Mucosa of descending colon (tissue), 3 donors: ENCODE results near the gene FBXW10B. TPM values are rescaled to one million over a fixed set of nuclear protein-coding genes. Genes with fewer than 3 reads are reported as not detected.
"Not testable (repeated sequence)": the region's sequence is repeated elsewhere in the genome, so short reads cannot be mapped to it uniquely, and the experiment has no call there.

Experiments
- ATAC-seq: fragments of 200-7000 bp; cut with Tn5 transposase; one replicate; pipeline ENCODE4 v1.9.1; 2020; ENCODE audit warnings: mild to moderate bottlenecking, moderate library complexity
- DNase-seq, 3 donors: peaks; one replicate each; pipeline ENCODE4 v3.0.0-alpha.2; 2020
- H3K36me3 ChIP-seq: fragments of 200-600 bp; one replicate; pipeline ENCODE4 v1.8.0; 2021; ENCODE audit warnings: low read depth, mild to moderate bottlenecking
- H3K4me1 ChIP-seq: fragments of 200-600 bp; one replicate; pipeline ENCODE4 v1.8.0; 2021; ENCODE audit warnings: low read depth, mild to moderate bottlenecking
- H3K4me3 ChIP-seq: fragments of 200-600 bp; one replicate; pipeline ENCODE4 v1.8.0; 2021; ENCODE audit warnings: mild to moderate bottlenecking
- H3K9me3 ChIP-seq: fragments of 200-600 bp; one replicate; pipeline ENCODE4 v1.8.0; 2021; ENCODE audit warnings: mild to moderate bottlenecking
- CTCF ChIP-seq: fragments of 200-600 bp; IDR thresholded peaks from one replicate; pipeline ENCODE4 v1.8.0; 2022; ENCODE audit warnings: antibody characterized with exemption, mild to moderate bottlenecking
- intact Hi-C, 2 donors: fragments of 100-400 bp; cut with DNase I in 1 of 2; cut with micrococcal nuclease in 1 of 2; formaldehyde crosslinking; loops; one replicate each; pipeline versions ENCODE4 v1.11.0 to v1.11.1; 2022; cut with DNase I, micrococcal nuclease
- long read RNA-seq, 2 donors: library from polyadenylated mRNA; unstranded; transcript quantifications; one replicate each; pipeline ENCODE4 v2.0.0, GENCODE V29; 2019 to 2021
- total RNA-seq, 3 donors: library from RNA; stranded (reverse); fragmentation: NEBNext Ultra II Directional in 2 of 3; extraction: Animal tissue kit (Norgen Biotek cat#: 25700) in 2 of 3; gene quantifications; one replicate each; pipeline versions ENCODE4 v1.2.1 to v1.2.4, GENCODE V29; 2021 to 2023
- donor health status: DM: no; HTN: no; CAD: no; lungs with moderate emphysema.
- donor health status: DM: no; HTN: no; CAD: no.
- donor health status: DM: no; HTN: yes; CAD: no.

FBXW10B gene
- total RNA-seq: 1 to 10 TPM in 1 of 3 donors, under 1 TPM in 2; 0.75 to 1.3 (median 0.82) TPM
- long read RNA-seq, donor 1: 0 reads
- long read RNA-seq, donor 2: 0 reads

DNA sequence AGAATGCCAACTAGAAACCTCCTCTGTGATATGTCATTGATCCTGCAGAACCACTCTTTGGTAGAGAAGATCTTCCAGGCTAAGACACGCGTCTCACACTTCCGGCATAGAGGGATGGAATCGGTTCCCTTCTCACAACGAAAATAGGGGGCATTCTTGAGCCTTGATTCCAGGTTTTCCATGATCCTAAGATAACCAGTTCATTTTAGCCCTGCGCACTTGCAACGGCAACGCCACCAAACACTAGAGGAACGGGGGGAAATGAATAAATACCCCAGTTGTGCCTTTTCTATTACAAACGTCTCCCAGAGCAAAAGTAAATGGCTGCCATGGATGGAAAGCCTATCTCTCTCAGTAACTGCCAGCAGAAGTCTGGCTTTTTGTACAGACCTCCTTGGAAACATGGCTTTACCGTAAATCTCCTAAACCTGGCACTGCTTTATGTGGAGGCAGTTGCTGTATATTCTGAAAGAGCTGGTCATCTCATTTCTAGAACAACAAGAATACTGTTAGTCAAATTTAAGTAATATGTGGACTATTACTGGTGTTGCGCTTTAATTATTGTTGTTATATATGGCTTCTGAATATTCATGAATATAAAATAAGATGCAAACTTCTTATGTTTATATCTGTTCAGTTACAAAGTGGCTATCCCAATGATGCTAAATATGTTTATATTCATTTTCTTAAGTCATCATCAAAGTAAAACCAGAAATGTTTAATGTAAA is at the start of gene FBXW10B:
FBXW10B (minus strand) TSS at position 374 of the 728 bp plus-strand sequence; CDS start at position 182, 192 bp downstream.
- H3K36me3 ChIP-seq, ATAC-seq, DNase-seq, intact Hi-C loops, H3K4me3 ChIP-seq, H3K4me1 ChIP-seq, H3K9me3 ChIP-seq: not testable (repeated sequence)

DNA sequence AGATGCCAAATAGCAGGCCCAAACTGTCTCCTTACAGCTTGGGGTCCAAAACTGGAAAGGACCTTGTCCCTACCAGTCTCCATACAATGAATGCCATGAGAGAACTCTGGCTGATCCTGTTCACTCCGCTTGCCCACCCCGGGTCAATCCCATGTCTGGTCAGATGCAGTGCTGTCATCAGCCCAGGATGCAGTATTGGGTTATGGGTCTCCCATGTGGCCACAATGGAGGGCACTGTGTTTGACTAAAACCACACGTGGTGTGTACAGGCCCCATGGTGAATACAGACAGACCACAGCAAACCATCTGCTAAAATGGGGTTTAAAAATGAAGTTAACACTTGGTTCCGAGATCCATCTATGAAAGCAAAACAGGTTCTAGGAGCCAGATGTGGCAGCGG is 44.2 kb upstream of the FBXW10B start:
- no peak overlapping the region for H3K4me3 ChIP-seq
- ATAC-seq (no peak), DNase-seq (no peak)
- H3K9me3 ChIP-seq: no peaks in the 10 kb centered on the region
- no peaks in the 10 kb centered on the region for H3K36me3 ChIP-seq
- intact Hi-C loops: no loop called here
- H3K4me1 ChIP-seq: no peaks in the 10 kb centered on the region
- TF ChIP-seq CTCF: no peak

GRCh38 chr17:15663176-15663575 is 43.7 kb upstream of the FBXW10B start:
- Histone ChIP-seq H3K4me3 (no peak overlapping the region), H3K9me3 (no peaks in the 10 kb centered on the region), H3K36me3 (no peaks in the 10 kb centered on the region), H3K4me1 (no peaks in the 10 kb centered on the region)
- no peak for ATAC-seq
- DNase-seq: no peak
- TF ChIP-seq CTCF: no peak
- intact Hi-C loops: no loop called here

- H3K36me3 ChIP-seq: no peaks in the 10 kb centered on the region
- no peak for DNase-seq
- intact Hi-C loops: no loop called here
- no peaks in the 10 kb centered on the region for H3K4me1 ChIP-seq
- ATAC-seq: no peak
- H3K4me3 ChIP-seq: no peak overlapping the region
- no peak for TF ChIP-seq CTCF
- no peaks in the 10 kb centered on the region for H3K9me3 ChIP-seq
These were observed 43.2 kb upstream of the FBXW10B start for GRCh38 chr17:15662681-15663080.

GRCh38 chr17:15660077-15660476 is 40.6 kb upstream of the FBXW10B start:
- intact Hi-C loops: no loop called here
- H3K4me3 ChIP-seq: no peak overlapping the region
- no peak for TF ChIP-seq CTCF
- ATAC-seq: no peak
- no peaks in the 10 kb centered on the region for H3K4me1 ChIP-seq
- no peaks in the 10 kb centered on the region for H3K36me3 ChIP-seq
- H3K9me3 ChIP-seq: no peaks in the 10 kb centered on the region
- no peak for DNase-seq

DNA sequence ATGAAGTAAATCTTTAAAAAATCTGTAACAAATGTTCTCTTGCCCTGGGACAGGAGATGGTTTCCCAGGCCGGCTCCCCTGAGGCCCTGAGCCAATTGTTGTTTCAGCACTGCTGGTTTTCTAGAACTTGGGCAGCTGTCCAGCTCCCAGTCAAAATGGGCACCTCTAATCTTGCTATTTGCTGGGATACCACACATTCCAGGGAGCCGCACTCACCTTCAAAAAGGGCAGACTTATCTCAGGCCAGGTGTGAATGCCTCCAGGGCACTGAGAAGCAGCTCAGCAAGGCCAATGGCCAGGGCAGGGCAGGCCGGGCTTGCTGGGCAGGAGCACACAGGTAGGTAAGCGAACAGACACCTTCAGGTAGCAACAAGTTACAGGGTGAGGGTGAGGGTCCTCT is 40.2 kb upstream of the FBXW10B start:
- no peak for TF ChIP-seq CTCF
- Histone ChIP-seq H3K4me3 (no peak overlapping the region), H3K36me3 (no peaks in the 10 kb centered on the region), H3K4me1 (no peaks in the 10 kb centered on the region), H3K9me3 (no peaks in the 10 kb centered on the region)
- intact Hi-C loops: no loop called here
- DNase-seq (no peak), ATAC-seq (no peak)
